ENCODE measurements around the gene SH2D3A. TPM values are rescaled to one million over a fixed set of nuclear protein-coding genes. Genes with fewer than 3 reads are reported as not detected.
A peak's percentile ranks its signal among the peaks of the same experiment; 100 is the strongest.

Gene SH2D3A
- polyA plus RNA-seq, 1 donor (not counting 4 experiments of a cell fraction or from before 2014, with no cell fraction given), result 24.9 TPM

DNA sequence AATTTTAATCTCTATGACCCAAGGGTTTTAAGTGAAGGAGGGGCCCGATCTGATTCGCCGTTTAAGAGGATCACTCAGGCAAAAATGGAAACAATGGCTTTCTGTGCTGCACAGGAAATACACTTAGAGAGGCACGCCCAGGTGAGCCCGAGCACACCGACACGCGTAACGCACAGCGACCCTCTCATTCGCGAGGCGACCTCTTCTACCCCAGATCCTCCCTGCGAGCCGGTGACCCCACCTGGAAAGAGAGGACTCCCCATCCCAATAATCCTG, 216 bp downstream of the SH2D3A start:
- no peaks in the 10 kb centered on the region for H3K9me1 ChIP-seq (ENCODE audit: control insufficient read depth, extremely low read depth, insufficient read depth, low read length)
- peaks cover 8 to 22% of the 10 kb centered on the region in 2 experiments for H3K36me3 ChIP-seq (ENCODE audit: control insufficient read depth in 2 of 2, extremely low read depth in 1 of 2, insufficient read depth in 2 of 2, low read length in 2 of 2)
- peak overlapping the region; percentile 68 for H2AFZ ChIP-seq (ENCODE audit: control insufficient read depth, low read length)
- DNase-seq (ENCODE audit: low read depth, low spot score), result no peak
- FAIRE-seq, result peak; percentile 59
- peak overlapping the region; percentile 62 to 98 (median 74) for H3K4me3 ChIP-seq (ENCODE audit: control insufficient read depth in 2 of 3, extremely low read depth in 1 of 3, insufficient read depth in 2 of 3, low read depth in 1 of 3, low read length in 3 of 3)
- peak overlapping the region; percentile 95 for H3K27ac ChIP-seq (ENCODE audit: control insufficient read depth, insufficient read depth, low read length)
- no peaks in the 10 kb centered on the region for H4K20me1 ChIP-seq (ENCODE audit: control insufficient read depth, extremely low read depth, insufficient read depth, low read length)
- H3K9ac ChIP-seq (ENCODE audit: control insufficient read depth, extremely low read depth, insufficient read depth, low read length), result peak overlapping the region; percentile 97
- dilution Hi-C loops (cut with MboI; ENCODE audit: extremely low pct_ligation_motif_present, low sequenced_read_pairs), result no loop called here
- peaks cover 16% of the 10 kb centered on the region for H3K4me1 ChIP-seq (ENCODE audit: control insufficient read depth, extremely low read depth, insufficient read depth, low read length)
- peaks cover 33% of the 10 kb centered on the region for H3K79me2 ChIP-seq (ENCODE audit: control insufficient read depth, insufficient read depth, low read length)
- H3K4me2 ChIP-seq (ENCODE audit: control insufficient read depth, extremely low read depth, insufficient read depth, low read depth, low read length), result peak overlapping the region; percentile 94
- H3K27me3 ChIP-seq (ENCODE audit: control insufficient read depth, extremely low read depth, insufficient read depth, low read length), result no peaks in the 10 kb centered on the region
- no peaks in the 10 kb centered on the region for H3K9me3 ChIP-seq (ENCODE audit: control insufficient read depth, low read depth, low read length)
- no peak for TF ChIP-seq EZH2 (IDR thresholded peaks at IDR 0.05; ENCODE audit: low read length)
- TF ChIP-seq, protein P1, sequence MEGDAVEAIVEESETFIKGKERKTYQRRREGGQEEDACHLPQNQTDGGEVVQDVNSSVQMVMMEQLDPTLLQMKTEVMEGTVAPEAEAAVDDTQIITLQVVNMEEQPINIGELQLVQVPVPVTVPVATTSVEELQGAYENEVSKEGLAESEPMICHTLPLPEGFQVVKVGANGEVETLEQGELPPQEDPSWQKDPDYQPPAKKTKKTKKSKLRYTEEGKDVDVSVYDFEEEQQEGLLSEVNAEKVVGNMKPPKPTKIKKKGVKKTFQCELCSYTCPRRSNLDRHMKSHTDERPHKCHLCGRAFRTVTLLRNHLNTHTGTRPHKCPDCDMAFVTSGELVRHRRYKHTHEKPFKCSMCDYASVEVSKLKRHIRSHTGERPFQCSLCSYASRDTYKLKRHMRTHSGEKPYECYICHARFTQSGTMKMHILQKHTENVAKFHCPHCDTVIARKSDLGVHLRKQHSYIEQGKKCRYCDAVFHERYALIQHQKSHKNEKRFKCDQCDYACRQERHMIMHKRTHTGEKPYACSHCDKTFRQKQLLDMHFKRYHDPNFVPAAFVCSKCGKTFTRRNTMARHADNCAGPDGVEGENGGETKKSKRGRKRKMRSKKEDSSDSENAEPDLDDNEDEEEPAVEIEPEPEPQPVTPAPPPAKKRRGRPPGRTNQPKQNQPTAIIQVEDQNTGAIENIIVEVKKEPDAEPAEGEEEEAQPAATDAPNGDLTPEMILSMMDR (optimal IDR thresholded peaks at IDR 0.05 in 1 of 3, IDR thresholded peaks at IDR 0.05 in 1 of 3, conservative IDR thresholded peaks at IDR 0.05 in 1 of 3; ENCODE audit: extremely low read depth in 1 of 3, insufficient read depth in 2 of 3, low read length in 3 of 3), result no peak

DNA sequence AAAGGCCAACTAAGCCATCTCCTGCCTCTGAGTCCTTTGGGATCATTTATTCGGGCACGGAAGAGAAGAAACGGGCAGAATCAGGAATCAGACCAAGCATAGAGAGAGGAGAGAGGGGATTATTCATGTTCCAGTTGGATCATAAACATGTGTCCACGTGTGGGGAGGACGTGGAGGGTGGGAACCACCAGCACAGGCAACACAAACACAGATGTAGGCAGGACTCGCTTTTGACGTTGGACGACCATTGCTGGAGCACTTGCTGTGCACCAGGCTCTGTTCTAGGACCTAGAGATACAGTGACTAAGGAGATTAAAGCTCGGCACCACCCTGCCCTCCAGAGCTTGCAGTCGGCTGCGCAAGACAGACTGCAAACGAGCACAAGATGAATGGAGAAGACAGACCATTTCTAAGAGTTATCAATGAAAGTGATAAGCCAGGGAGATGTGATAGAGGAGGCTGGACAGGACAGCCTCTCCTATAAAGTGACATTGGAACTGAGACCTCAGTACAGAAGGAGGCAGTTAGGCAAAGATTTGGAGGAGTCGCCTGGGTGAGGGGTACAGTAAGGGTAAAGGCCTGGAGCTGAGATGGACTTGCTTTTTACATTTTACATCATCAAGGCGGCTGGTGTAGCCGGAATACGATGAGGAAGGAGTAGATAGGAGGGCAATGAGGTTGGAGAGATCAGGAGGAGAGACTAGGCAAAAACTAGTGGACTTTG, 716 bp downstream of the SH2D3A start:
- Histone ChIP-seq H4K20me1 (ENCODE audit: control insufficient read depth, extremely low read depth, insufficient read depth, low read length) (no peaks in the 10 kb centered on the region), H3K9ac (ENCODE audit: control insufficient read depth, extremely low read depth, insufficient read depth, low read length) (peak overlapping the region; percentile 97), H3K27me3 (ENCODE audit: control insufficient read depth, extremely low read depth, insufficient read depth, low read length) (no peaks in the 10 kb centered on the region), H3K4me3 (ENCODE audit: control insufficient read depth in 2 of 3, extremely low read depth in 1 of 3, insufficient read depth in 2 of 3, low read depth in 1 of 3, low read length in 3 of 3) (peak overlapping the region; percentile 62 to 98 (median 74)), H3K9me1 (ENCODE audit: control insufficient read depth, extremely low read depth, insufficient read depth, low read length) (no peaks in the 10 kb centered on the region), H3K9me3 (ENCODE audit: control insufficient read depth, low read depth, low read length) (no peaks in the 10 kb centered on the region), H3K27ac (ENCODE audit: control insufficient read depth, insufficient read depth, low read length) (peak overlapping the region; percentile 95), H3K4me2 (ENCODE audit: control insufficient read depth, extremely low read depth, insufficient read depth, low read depth, low read length) (peak overlapping the region; percentile 94), H3K36me3 (ENCODE audit: control insufficient read depth in 2 of 2, extremely low read depth in 1 of 2, insufficient read depth in 2 of 2, low read length in 2 of 2) (peaks cover 11 to 27% of the 10 kb centered on the region in 2 experiments), H3K4me1 (ENCODE audit: control insufficient read depth, extremely low read depth, insufficient read depth, low read length) (peaks cover 16% of the 10 kb centered on the region), H3K79me2 (ENCODE audit: control insufficient read depth, insufficient read depth, low read length) (peaks cover 37% of the 10 kb centered on the region), H2AFZ (ENCODE audit: control insufficient read depth, low read length) (no peak overlapping the region)
- peak; percentile 55 for FAIRE-seq
- DNase-seq (ENCODE audit: low read depth, low spot score), result no peak
- dilution Hi-C loops (cut with MboI; ENCODE audit: extremely low pct_ligation_motif_present, low sequenced_read_pairs), result no loop called here
- no peak for TF ChIP-seq EZH2 (IDR thresholded peaks at IDR 0.05; ENCODE audit: low read length)
- TF ChIP-seq, protein P1 (optimal IDR thresholded peaks at IDR 0.05 in 1 of 3, IDR thresholded peaks at IDR 0.05 in 1 of 3, conservative IDR thresholded peaks at IDR 0.05 in 1 of 3; ENCODE audit: extremely low read depth in 1 of 3, insufficient read depth in 2 of 3, low read length in 3 of 3), result no peak
